MCF 10A (cell line): ENCODE results near the gene KLHDC10. TPM values are rescaled to one million over a fixed set of nuclear protein-coding genes. Genes with fewer than 3 reads are reported as not detected.

ENCODE experiments used
- BruUV-seq: library from RNA; stranded (reverse); fragments of 400-500 nt; replicated peaks from 2 replicates; lab custom pipeline; 2021; lab: Mats Ljungman, UMichigan
- CTCF ChIA-PET: fragments of 300-600 bp; sonication (Branson Sonifier 250); formaldehyde crosslinking; extraction: SDS; loops from one replicate; lab custom pipeline; 2021; ENCODE audit warnings: antibody characterized with exemption, inconsistent platforms; lab: Yijun Ruan, JAX
- POLR2A ChIA-PET: fragments of 300-600, 350-650 bp; sonication (Branson Sonifier 250); formaldehyde crosslinking; extraction: SDS; loops from one replicate; lab custom pipeline; 2020; ENCODE audit warnings: antibody characterized with exemption, inconsistent platforms; lab: Yijun Ruan, JAX
- DNase-seq: peaks from one replicate; pipeline ENCODE4 v3.0.0-alpha.2; 2018; ENCODE audit not compliant: unreplicated experiment
- H3K27ac Mint-ChIP-seq: one replicate; pipeline ENCODE4 v1.8.0; 2022; ENCODE audit warnings: mild to moderate bottlenecking, low read depth, mixed read lengths; ENCODE audit not compliant: unreplicated experiment
- H3K27me3 Mint-ChIP-seq: one replicate; pipeline ENCODE4 v1.8.0; 2022; ENCODE audit warnings: mixed read lengths; ENCODE audit not compliant: insufficient read depth, unreplicated experiment
- H3K36me3 Mint-ChIP-seq: one replicate; pipeline ENCODE4 v1.8.0; 2022; ENCODE audit warnings: mild to moderate bottlenecking, moderate library complexity, mixed read lengths; ENCODE audit not compliant: insufficient read depth, unreplicated experiment
- H3K4me1 Mint-ChIP-seq: one replicate; pipeline ENCODE4 v1.8.0; 2022; ENCODE audit warnings: mixed read lengths; ENCODE audit not compliant: insufficient read depth, unreplicated experiment
- H3K4me3 Mint-ChIP-seq: one replicate; pipeline ENCODE4 v1.8.0; 2022; ENCODE audit warnings: mild to moderate bottlenecking, moderate library complexity, mixed read lengths; ENCODE audit not compliant: unreplicated experiment
- H3K9me3 Mint-ChIP-seq: one replicate; pipeline ENCODE4 v1.8.0; 2022; ENCODE audit warnings: mixed read lengths; ENCODE audit not compliant: unreplicated experiment
- CTCF ChIP-seq: fragments of 200-600 bp; IDR thresholded peaks from one replicate; pipeline ENCODE4 v1.8.0; 2022; ENCODE audit warnings: antibody characterized with exemption, mild to moderate bottlenecking; ENCODE audit not compliant: unreplicated experiment
- intact Hi-C: fragments of 100-400 bp; cut with micrococcal nuclease; formaldehyde crosslinking; loops from 2 replicates; pipeline ENCODE4 v1.14.1; 2022
- total RNA-seq: library from RNA; stranded (reverse); gene quantifications from 2 replicates; pipeline ENCODE4 v1.2.3, GENCODE V29; 2022

The KLHDC10 gene
- total RNA-seq, 1 experiment from 2014 or later, result 25.8 TPM

GRCh38 chr7:130178251-130178650 is 107.9 kb downstream of the KLHDC10 start:
- Mint-ChIP-seq H3K36me3 (peaks cover 92% of the 10 kb centered on the region), H3K27me3 (no peaks in the 10 kb centered on the region), H3K4me1 (peaks cover 7% of the 10 kb centered on the region), H3K4me3 (no peak overlapping the region), H3K27ac (no peak overlapping the region), H3K9me3 (no peaks in the 10 kb centered on the region)
- no peak for TF ChIP-seq CTCF
- DNase-seq, result no peak
- POLR2A ChIA-PET, result no interaction called here
- CTCF ChIA-PET, result interaction anchor here (0.6 kb wide), 1 partner anchor 167 kb away, joined by 5 read pairs; no protein-coding TSS in a partner anchor
- intact Hi-C loops, result no loop called here
- BruUV-seq, result no TSS peak

GRCh38 chr7:130179631-130180030 is 109.3 kb downstream of the KLHDC10 start:
- Mint-ChIP-seq H3K27me3 (no peaks in the 10 kb centered on the region), H3K27ac (no peak overlapping the region), H3K4me1 (peaks cover 7% of the 10 kb centered on the region), H3K36me3 (peaks cover 85% of the 10 kb centered on the region), H3K4me3 (no peak overlapping the region), H3K9me3 (no peaks in the 10 kb centered on the region)
- no peak for DNase-seq
- ChIA-PET POLR2A (interaction anchor here (0.6 to 1.2 kb wide), 2 partner anchors 13 to 25 kb away, joined by 3 read pairs; no protein-coding TSS in a partner anchor), CTCF (no interaction called here)
- no peak for TF ChIP-seq CTCF
- no TSS peak for BruUV-seq
- intact Hi-C loops, result no loop called here

GRCh38 chr7:130180571-130181262 is 110.4 kb downstream of the KLHDC10 start:
- H3K9me3 Mint-ChIP-seq, result no peaks in the 10 kb centered on the region
- TF ChIP-seq CTCF, result no peak
- peak; percentile 73 for DNase-seq
- intact Hi-C loops, result no loop called here
- peaks cover 82% of the 10 kb centered on the region for H3K36me3 Mint-ChIP-seq
- ChIA-PET POLR2A (interaction anchor here (0.6 to 2.1 kb wide), 4 partner anchors 15 to 1255 kb away, joined by 3 to 7 read pairs (median 3); partner anchors contain the start of gene TMEM209), CTCF (interaction anchor here (1.6 kb wide), 1 partner anchor 9 kb away, joined by 4 read pairs; no protein-coding TSS in a partner anchor)
- no peak overlapping the region for H3K4me3 Mint-ChIP-seq
- peak overlapping the region; percentile 79 for H3K27ac Mint-ChIP-seq
- no peaks in the 10 kb centered on the region for H3K27me3 Mint-ChIP-seq
- peaks cover 7% of the 10 kb centered on the region for H3K4me1 Mint-ChIP-seq
- no TSS peak for BruUV-seq

- ChIA-PET CTCF (interaction anchor here (0.6 to 1.6 kb wide), 5 partner anchors 10 to 517 kb away, joined by 3 to 4 read pairs (median 3); no protein-coding TSS in a partner anchor), POLR2A (interaction anchor here (1.5 to 2.1 kb wide), 2 partner anchors 24 to 110 kb away, joined by 3 to 7 read pairs; partner anchors contain the start of gene TMEM209)
- no peak overlapping the region for H3K4me3 Mint-ChIP-seq
- TF ChIP-seq CTCF, result no peak
- H3K27ac Mint-ChIP-seq, result peak overlapping the region; percentile 79
- H3K4me1 Mint-ChIP-seq, result peaks cover 7% of the 10 kb centered on the region
- H3K9me3 Mint-ChIP-seq, result no peaks in the 10 kb centered on the region
- no TSS peak for BruUV-seq
- H3K27me3 Mint-ChIP-seq, result no peaks in the 10 kb centered on the region
- DNase-seq, result no peak
- intact Hi-C loops, result no loop called here
- H3K36me3 Mint-ChIP-seq, result peaks cover 78% of the 10 kb centered on the region
These were observed 110.9 kb downstream of the KLHDC10 start for GRCh38 chr7:130181263-130181605.
